A549 treated with AZD2906 at 1 μM for 4 hours (cell line): ENCODE measurements around the gene RNU2-63P. TPM values are rescaled to one million over a fixed set of nuclear protein-coding genes. Genes with fewer than 3 reads are reported as not detected.

ENCODE experiments used
- total RNA-seq: library from RNA; stranded (reverse); fragments of 200-300 nt; extraction: Qiagen RNA extraction; gene quantifications from 5 replicates; pipeline ENCODE4 v1.2.3, GENCODE V29; 2022

Gene RNU2-63P
- total RNA-seq, result 1.4 TPM in 1 of 5 replicates, not detected in the others

DNA sequence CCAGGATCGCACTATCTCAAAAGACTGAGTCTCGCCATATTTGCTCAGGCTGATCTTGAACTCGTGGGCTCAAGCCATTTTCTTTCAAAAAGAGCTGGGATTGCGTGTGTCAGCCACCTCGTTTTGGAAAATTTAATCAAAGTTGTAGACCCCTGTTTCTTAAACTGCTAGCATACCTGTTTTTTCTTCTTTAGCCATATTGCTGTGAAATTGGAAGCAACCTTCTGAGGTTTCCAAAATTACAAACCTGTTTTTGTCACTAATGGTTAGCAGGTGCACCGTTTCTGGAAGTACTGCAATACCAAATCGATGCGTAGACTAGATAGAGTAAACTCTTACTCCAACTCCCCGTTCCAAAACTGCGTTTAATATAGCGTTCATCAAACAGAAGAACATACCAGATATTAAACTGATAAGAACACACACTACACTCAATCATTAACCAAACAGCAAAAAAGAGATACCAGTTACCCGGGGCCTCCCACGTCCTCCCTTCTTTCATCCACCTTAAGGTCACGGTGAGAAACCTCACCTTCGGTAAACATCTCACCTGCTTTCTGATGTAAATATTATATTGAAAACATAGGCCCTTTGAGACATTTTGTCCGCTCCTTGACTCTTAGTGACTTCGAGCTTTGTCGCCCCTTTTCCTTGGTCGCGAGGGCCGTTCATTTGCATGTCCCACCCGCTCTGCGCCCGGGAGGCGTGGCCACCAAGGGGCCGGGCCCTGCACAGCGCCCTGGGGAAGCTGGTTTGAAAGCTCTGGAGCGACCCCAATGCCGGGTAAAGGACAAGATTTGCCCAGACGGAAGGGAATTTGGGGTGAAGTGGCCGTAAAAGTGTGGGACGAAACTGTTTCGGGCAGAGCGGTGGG lies at the start of gene RNU2-63P:
RNU2-63P (minus strand) TSS at position 462 of the 874 bp plus-strand sequence.

DNA sequence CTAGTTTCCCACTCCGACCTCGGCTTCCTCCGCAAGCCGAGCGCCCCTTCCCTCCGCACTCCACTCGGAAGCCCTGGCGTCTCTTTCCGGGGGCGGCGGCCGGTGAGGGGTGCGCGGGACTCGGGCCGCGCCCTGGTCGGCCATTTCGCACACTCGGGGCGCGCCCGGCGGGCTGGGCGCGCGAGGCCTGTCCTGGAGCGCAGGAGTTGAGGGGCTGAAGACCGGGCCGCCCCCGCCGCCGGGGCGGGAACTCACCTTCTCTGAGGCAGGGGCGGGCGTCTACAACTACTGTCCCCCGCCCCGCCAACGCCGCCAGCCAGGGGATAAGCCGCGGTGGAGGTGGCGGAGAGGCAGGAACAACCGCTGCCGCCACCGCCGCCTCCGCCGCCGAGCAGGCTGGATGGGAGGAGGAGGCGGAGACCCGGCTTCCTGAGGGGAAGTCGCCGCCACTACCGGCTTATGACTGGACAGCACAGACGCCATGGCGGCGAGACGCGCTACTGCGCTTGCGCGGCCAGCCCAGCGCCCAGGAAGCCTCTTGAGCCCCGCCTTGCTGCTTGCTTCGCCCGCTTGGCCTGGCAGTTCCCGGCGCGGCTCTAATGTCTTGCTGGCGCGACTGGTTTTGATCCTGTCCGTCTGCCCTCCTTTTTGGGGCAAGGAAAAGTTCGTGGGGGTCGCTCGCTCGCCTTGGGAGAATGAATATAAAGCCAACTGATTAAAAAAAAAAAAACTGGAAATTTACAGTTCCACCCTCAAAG lies 39.2 kb upstream of the RNU2-63P start, which contains the start of gene KRCC1:
KRCC1 (minus strand) TSS at position 413 of the 758 bp plus-strand sequence. CDS start 27,220 bp downstream, outside the sequence.

Other genes starting within 250 kb of the RNU2-63P start
- gene RGPD2, start 190.8 kb downstream of the RNU2-63P start, total RNA-seq, result 0.20 to 0.72 TPM (median 0.41 TPM) in 5 replicates
- gene KRCC1, start 39.2 kb upstream of the RNU2-63P start, total RNA-seq, result 11.6 to 13.4 TPM (median 13.1 TPM) in 5 replicates
- gene SMYD1, start 51.3 kb upstream of the RNU2-63P start, total RNA-seq, result 0.01 TPM in 1 of 5 replicates, not detected in the others
- 0.13 TPM in 1 of 5 replicates, not detected in the others for gene FABP1, start 111.5 kb upstream of the RNU2-63P start, total RNA-seq
- gene THNSL2, start 153.8 kb upstream of the RNU2-63P start, total RNA-seq, result not detected in 5 replicates